ENCODE measurements around the gene SLC16A13. TPM values are rescaled to one million over a fixed set of nuclear protein-coding genes. Genes with fewer than 3 reads are reported as not detected.
A peak's percentile ranks its signal among the peaks of the same experiment; 100 is the strongest.

SLC16A13 gene
- total RNA-seq, 1 experiment from 2014 or later = 11.7 TPM

DNA sequence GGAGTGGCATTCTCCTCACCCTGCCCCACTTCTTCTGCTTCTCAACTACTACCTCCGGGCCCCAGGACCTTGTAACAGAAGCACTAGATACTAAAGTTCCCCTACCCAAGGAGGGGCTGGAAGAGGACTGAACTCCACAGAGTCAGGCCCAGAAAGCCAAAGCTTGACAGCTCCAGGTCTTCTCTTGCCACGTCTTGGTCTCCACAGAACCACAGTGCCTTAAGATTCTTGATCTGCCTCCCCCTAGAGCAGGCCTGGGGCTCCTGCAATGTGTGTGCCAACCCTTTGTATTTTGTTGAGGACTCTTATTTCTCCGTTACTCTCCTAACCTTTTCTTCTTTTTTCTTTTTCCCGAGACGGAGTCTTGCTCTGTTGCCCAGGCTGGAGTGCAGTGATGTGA lies 4.0 kb downstream of the SLC16A13 start:
- Histone ChIP-seq H3K27me3 (replicated peaks; ENCODE audit: insufficient read depth, low read depth, low read length, poor library complexity) (no peaks in the 10 kb centered on the region), H3K36me3 (ENCODE audit: insufficient read depth, low read length, poor library complexity, severe bottlenecking) (no peaks in the 10 kb centered on the region), H3K4me1 (ENCODE audit: insufficient read depth, low read length, poor library complexity, severe bottlenecking) (peaks cover 22% of the 10 kb centered on the region), H3K4me3 (ENCODE audit: low read depth, low read length, poor library complexity, severe bottlenecking) (no peak overlapping the region), H3K27ac (ENCODE audit: low read depth, low read length, poor library complexity, severe bottlenecking) (no peak overlapping the region), H3K9me3 (ENCODE audit: low read depth, low read length, poor library complexity, severe bottlenecking) (no peaks in the 10 kb centered on the region)
- POLR2A ChIA-PET (ENCODE audit: low non-redundant PET) = no interaction called here
- no TSS peak for BruUV-seq (replicated peaks)
- intact Hi-C loops (cut with micrococcal nuclease; ENCODE audit: unreplicated experiment) = loop anchor here (10.0 kb wide), 1 partner anchor 645 kb away; the partner anchor contains the start of genes TP53 and WRAP53
- DNase-seq (ENCODE audit: low spot score) = no peak
- TF ChIP-seq CTCF (conservative IDR thresholded peaks at IDR 0.05; ENCODE audit: low read depth, low read length) = no peak
- no peak for TF ChIP-seq EZH2 (IDR thresholded peaks at IDR 0.05; ENCODE audit: borderline replicate concordance, low read depth, low read length, poor library complexity, severe bottlenecking)
- CTCF ChIA-PET = interaction anchor here (0.6 kb wide), 1 partner anchor 96 kb away, joined by 6 read pairs; no protein-coding TSS in a partner anchor

GRCh38 chr17:7041607-7042500 lies 6.0 kb downstream of the SLC16A13 start:
- Histone ChIP-seq H3K27me3 (replicated peaks; ENCODE audit: insufficient read depth, low read depth, low read length, poor library complexity) (no peaks in the 10 kb centered on the region), H3K4me1 (ENCODE audit: insufficient read depth, low read length, poor library complexity, severe bottlenecking) (peaks cover 22% of the 10 kb centered on the region), H3K9me3 (ENCODE audit: low read depth, low read length, poor library complexity, severe bottlenecking) (no peaks in the 10 kb centered on the region), H3K36me3 (ENCODE audit: insufficient read depth, low read length, poor library complexity, severe bottlenecking) (no peaks in the 10 kb centered on the region), H3K4me3 (ENCODE audit: low read depth, low read length, poor library complexity, severe bottlenecking) (peak overlapping the region; percentile 54), H3K27ac (ENCODE audit: low read depth, low read length, poor library complexity, severe bottlenecking) (peak overlapping the region; percentile 37)
- ChIA-PET POLR2A (ENCODE audit: low non-redundant PET) (no interaction called here), CTCF (interaction anchor here (2.9 kb wide), 1 partner anchor 91 kb away, joined by 7 read pairs; no protein-coding TSS in a partner anchor)
- peak; percentile 38 for DNase-seq (ENCODE audit: low spot score)
- BruUV-seq (replicated peaks) = TSS peak; percentile 30
- intact Hi-C loops (cut with micrococcal nuclease; ENCODE audit: unreplicated experiment) = loop anchor here (10.0 kb wide), 1 partner anchor 643 kb away; the partner anchor contains the start of genes TP53 and WRAP53
- no peak for TF ChIP-seq EZH2 (IDR thresholded peaks at IDR 0.05; ENCODE audit: borderline replicate concordance, low read depth, low read length, poor library complexity, severe bottlenecking)
- no peak for TF ChIP-seq CTCF (conservative IDR thresholded peaks at IDR 0.05; ENCODE audit: low read depth, low read length)

GRCh38 chr17:7042501-7043181 lies 6.8 kb downstream of the SLC16A13 start:
- H3K9me3 ChIP-seq (ENCODE audit: low read depth, low read length, poor library complexity, severe bottlenecking) = no peaks in the 10 kb centered on the region
- no TSS peak for BruUV-seq (replicated peaks)
- ChIA-PET POLR2A (ENCODE audit: low non-redundant PET) (no interaction called here), CTCF (interaction anchor here (0.8 to 2.9 kb wide), 2 partner anchors 90 to 93 kb away, joined by 7 to 10 read pairs; no protein-coding TSS in a partner anchor)
- H3K36me3 ChIP-seq (ENCODE audit: insufficient read depth, low read length, poor library complexity, severe bottlenecking) = no peaks in the 10 kb centered on the region
- no peak for TF ChIP-seq EZH2 (IDR thresholded peaks at IDR 0.05; ENCODE audit: borderline replicate concordance, low read depth, low read length, poor library complexity, severe bottlenecking)
- TF ChIP-seq CTCF (conservative IDR thresholded peaks at IDR 0.05; ENCODE audit: low read depth, low read length) = no peak
- no peaks in the 10 kb centered on the region for H3K27me3 ChIP-seq (replicated peaks; ENCODE audit: insufficient read depth, low read depth, low read length, poor library complexity)
- H3K4me3 ChIP-seq (ENCODE audit: low read depth, low read length, poor library complexity, severe bottlenecking) = peak overlapping the region; percentile 54
- peaks cover 20% of the 10 kb centered on the region for H3K4me1 ChIP-seq (ENCODE audit: insufficient read depth, low read length, poor library complexity, severe bottlenecking)
- DNase-seq (ENCODE audit: low spot score) = peak; percentile 32
- H3K27ac ChIP-seq (ENCODE audit: low read depth, low read length, poor library complexity, severe bottlenecking) = peak overlapping the region; percentile 37
- intact Hi-C loops (cut with micrococcal nuclease; ENCODE audit: unreplicated experiment) = loop anchor here (10.0 kb wide), 1 partner anchor 642 kb away; the partner anchor contains the start of genes TP53 and WRAP53
